Panc1 (cell line): Measurements from ENCODE around the gene POLR3B. TPM values are rescaled to one million over a fixed set of nuclear protein-coding genes. Genes with fewer than 3 reads are reported as not detected.

Experiments used
- ATAC-seq: fragments of 200-7000 bp; cut with Tn5 transposase; 2 replicates; pipeline ENCODE4 v1.9.1; 2020; ENCODE audit warnings: mild to moderate bottlenecking, moderate library complexity
- BruUV-seq: library from RNA; stranded (reverse); fragments of 400-500 nt; replicated peaks from 2 replicates; lab custom pipeline; 2021; lab: Mats Ljungman, UMichigan
- CTCF ChIA-PET: fragments of 300-600 bp; sonication (Branson Sonifier 250); formaldehyde crosslinking; loops from one replicate; lab custom pipeline; 2022; ENCODE audit warnings: antibody characterized with exemption; lab: Charles Lee
- POLR2A ChIA-PET: fragments of 300-600 bp; sonication (Branson Sonifier 250); formaldehyde crosslinking; loops from one replicate; lab custom pipeline; 2022; ENCODE audit warnings: antibody characterized with exemption; lab: Charles Lee
- DNase-seq: peaks from one replicate; pipeline ENCODE4 v3.0.0-alpha.2; 2010; ENCODE audit warnings: low read depth, low spot score
- H3K27ac ChIP-seq: 2 replicates; pipeline ENCODE4 v1.5.1; 2011; ENCODE audit warnings: mild to moderate bottlenecking, low read length, inconsistent platforms
- H3K27me3 ChIP-seq: fragments of 200-500 bp; sonication (Bioruptor generic); 2 replicates; pipeline ENCODE4 v1.6.0; 2014; ENCODE audit warnings: low read length, inconsistent platforms; ENCODE audit not compliant: control insufficient read depth, insufficient read depth
- H3K36me3 ChIP-seq: fragments of 200-500 bp; sonication (Bioruptor generic); 2 replicates; pipeline ENCODE4 v1.5.1; 2014; ENCODE audit warnings: inconsistent platforms, mild to moderate bottlenecking, low read length, moderate library complexity; ENCODE audit not compliant: control insufficient read depth, insufficient read depth
- H3K4me1 ChIP-seq: 2 replicates; pipeline ENCODE4 v1.5.1; 2011; ENCODE audit warnings: inconsistent platforms, mild to moderate bottlenecking, low read length, moderate library complexity; ENCODE audit not compliant: control insufficient read depth, insufficient read depth
- H3K4me3 ChIP-seq, 2 experiments: 2 replicates each; pipeline ENCODE4 v1.5.1; 2011 to 2012; ENCODE audit warnings: low read depth in 2 of 2, low read length in 2 of 2, mild to moderate bottlenecking in 2 of 2, inconsistent platforms in 1 of 2, moderate library complexity in 1 of 2
- H3K9me3 ChIP-seq: fragments of 200-500 bp; sonication (Bioruptor generic); 2 replicates; pipeline ENCODE4 v1.5.1; 2014; ENCODE audit warnings: low read depth, mild to moderate bottlenecking, inconsistent platforms, low read length, moderate library complexity; ENCODE audit not compliant: control insufficient read depth, insufficient read depth
- POLR2AphosphoS5 ChIP-seq: IDR thresholded peaks from 2 replicates; pipeline ENCODE4 v1.6.1; 2012; ENCODE audit warnings: mild to moderate bottlenecking, low read depth, low read length, moderate library complexity
- SIN3A ChIP-seq: IDR thresholded peaks from 2 replicates; pipeline ENCODE4 v1.6.1; 2012; ENCODE audit warnings: low read depth, mild to moderate bottlenecking, low read length, moderate library complexity, borderline replicate concordance; ENCODE audit not compliant: insufficient read depth
- TCF7L2 ChIP-seq: IDR thresholded peaks from 2 replicates; pipeline ENCODE4 v1.6.1; 2011; ENCODE audit warnings: mild to moderate bottlenecking, low read depth, low read length, inconsistent platforms
- in situ Hi-C: cut with HindIII; loops from 2 replicates; pipeline ENCODE4 v1.10.0; 2016; ENCODE audit warnings: low sequenced_read_pairs, low pct_unique_long_range_greater_than_20kb
- intact Hi-C: fragments of 100-400 bp; cut with micrococcal nuclease; formaldehyde crosslinking; loops from one replicate; pipeline ENCODE4 v1.10.0; 2022; ENCODE audit not compliant: unreplicated experiment
- total RNA-seq: library from RNA; stranded (reverse); gene quantifications from one replicate; pipeline ENCODE4 v1.2.1, GENCODE V29; 2021; ENCODE audit not compliant: unreplicated experiment
- TF ChIP-seq, protein P1 (sequence below), 2 experiments: IDR thresholded peaks; 2 replicates each; pipeline ENCODE4 v1.6.1; 2011 to 2012; ENCODE audit warnings: low read depth in 2 of 2, control low read depth in 1 of 2, low read length in 1 of 2, mild to moderate bottlenecking in 1 of 2, moderate library complexity in 1 of 2; ENCODE audit not compliant: insufficient read depth in 1 of 2
- TF ChIP-seq, protein P2 (sequence below): fragments of 450-650 bp; IDR thresholded peaks from 2 replicates; pipeline ENCODE4 v1.5.1; 2017; ENCODE audit warnings: mild to moderate bottlenecking

POLR3B gene
- total RNA-seq, 1 experiment from 2014 or later, result 8.2 TPM

GRCh38 chr12:106445053-106445452, 87.5 kb downstream of the POLR3B start:
- in situ Hi-C loops, result no loop called here

DNA sequence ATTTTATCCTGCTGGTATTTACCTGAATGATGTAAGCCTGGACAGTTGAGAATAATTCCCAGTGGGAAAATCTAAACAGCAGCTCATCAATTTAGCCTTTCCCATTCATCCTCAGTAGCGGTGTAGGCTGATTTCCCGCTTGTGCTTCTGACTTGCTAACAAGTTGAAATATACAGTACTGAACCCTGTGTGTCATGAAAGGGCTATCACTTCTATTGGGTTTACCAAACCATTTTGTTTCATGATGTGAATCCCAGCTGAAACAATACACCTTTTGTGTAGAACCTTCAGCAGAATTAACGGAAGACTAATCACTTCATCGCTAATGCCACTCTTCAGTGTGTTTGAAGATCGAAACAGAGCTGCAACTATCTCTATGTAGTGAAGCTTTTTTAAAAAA, 88.4 kb downstream of the POLR3B start:
- DNase-seq (no peak), ATAC-seq (no peak)
- TF ChIP-seq, protein P1, sequence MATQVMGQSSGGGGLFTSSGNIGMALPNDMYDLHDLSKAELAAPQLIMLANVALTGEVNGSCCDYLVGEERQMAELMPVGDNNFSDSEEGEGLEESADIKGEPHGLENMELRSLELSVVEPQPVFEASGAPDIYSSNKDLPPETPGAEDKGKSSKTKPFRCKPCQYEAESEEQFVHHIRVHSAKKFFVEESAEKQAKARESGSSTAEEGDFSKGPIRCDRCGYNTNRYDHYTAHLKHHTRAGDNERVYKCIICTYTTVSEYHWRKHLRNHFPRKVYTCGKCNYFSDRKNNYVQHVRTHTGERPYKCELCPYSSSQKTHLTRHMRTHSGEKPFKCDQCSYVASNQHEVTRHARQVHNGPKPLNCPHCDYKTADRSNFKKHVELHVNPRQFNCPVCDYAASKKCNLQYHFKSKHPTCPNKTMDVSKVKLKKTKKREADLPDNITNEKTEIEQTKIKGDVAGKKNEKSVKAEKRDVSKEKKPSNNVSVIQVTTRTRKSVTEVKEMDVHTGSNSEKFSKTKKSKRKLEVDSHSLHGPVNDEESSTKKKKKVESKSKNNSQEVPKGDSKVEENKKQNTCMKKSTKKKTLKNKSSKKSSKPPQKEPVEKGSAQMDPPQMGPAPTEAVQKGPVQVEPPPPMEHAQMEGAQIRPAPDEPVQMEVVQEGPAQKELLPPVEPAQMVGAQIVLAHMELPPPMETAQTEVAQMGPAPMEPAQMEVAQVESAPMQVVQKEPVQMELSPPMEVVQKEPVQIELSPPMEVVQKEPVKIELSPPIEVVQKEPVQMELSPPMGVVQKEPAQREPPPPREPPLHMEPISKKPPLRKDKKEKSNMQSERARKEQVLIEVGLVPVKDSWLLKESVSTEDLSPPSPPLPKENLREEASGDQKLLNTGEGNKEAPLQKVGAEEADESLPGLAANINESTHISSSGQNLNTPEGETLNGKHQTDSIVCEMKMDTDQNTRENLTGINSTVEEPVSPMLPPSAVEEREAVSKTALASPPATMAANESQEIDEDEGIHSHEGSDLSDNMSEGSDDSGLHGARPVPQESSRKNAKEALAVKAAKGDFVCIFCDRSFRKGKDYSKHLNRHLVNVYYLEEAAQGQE (IDR thresholded peaks at IDR 0.05; ENCODE audit: insufficient read depth in 1 of 2, low read depth in 2 of 2, low read length in 1 of 2), result no peak
- TF ChIP-seq POLR2AphosphoS5, result no peak
- POLR2A ChIA-PET, result no interaction called here
- no peaks in the 10 kb centered on the region for H3K4me1 ChIP-seq
- H3K36me3 ChIP-seq, result no peaks in the 10 kb centered on the region
- in situ Hi-C loops, result no loop called here
- intact Hi-C loops, result no loop called here
- CTCF ChIA-PET, result no interaction called here
- no TSS peak for BruUV-seq
- H3K4me3 ChIP-seq, result no peak overlapping the region
- H3K27ac ChIP-seq, result no peak overlapping the region
- no peaks in the 10 kb centered on the region for H3K27me3 ChIP-seq
- no peaks in the 10 kb centered on the region for H3K9me3 ChIP-seq

More at GRCh38 chr12:106445053-106445452, 87.5 kb downstream of the POLR3B start:
- Histone ChIP-seq H3K4me1 (no peaks in the 10 kb centered on the region), H3K27ac (no peak overlapping the region), H3K4me3 (no peak overlapping the region), H3K27me3 (no peaks in the 10 kb centered on the region), H3K36me3 (no peaks in the 10 kb centered on the region), H3K9me3 (no peaks in the 10 kb centered on the region)
- no peak for ATAC-seq
- ChIA-PET CTCF (no interaction called here), POLR2A (no interaction called here)
- TF ChIP-seq POLR2AphosphoS5, result no peak
- no peak for TF ChIP-seq TCF7L2
- TF ChIP-seq, protein P2, sequence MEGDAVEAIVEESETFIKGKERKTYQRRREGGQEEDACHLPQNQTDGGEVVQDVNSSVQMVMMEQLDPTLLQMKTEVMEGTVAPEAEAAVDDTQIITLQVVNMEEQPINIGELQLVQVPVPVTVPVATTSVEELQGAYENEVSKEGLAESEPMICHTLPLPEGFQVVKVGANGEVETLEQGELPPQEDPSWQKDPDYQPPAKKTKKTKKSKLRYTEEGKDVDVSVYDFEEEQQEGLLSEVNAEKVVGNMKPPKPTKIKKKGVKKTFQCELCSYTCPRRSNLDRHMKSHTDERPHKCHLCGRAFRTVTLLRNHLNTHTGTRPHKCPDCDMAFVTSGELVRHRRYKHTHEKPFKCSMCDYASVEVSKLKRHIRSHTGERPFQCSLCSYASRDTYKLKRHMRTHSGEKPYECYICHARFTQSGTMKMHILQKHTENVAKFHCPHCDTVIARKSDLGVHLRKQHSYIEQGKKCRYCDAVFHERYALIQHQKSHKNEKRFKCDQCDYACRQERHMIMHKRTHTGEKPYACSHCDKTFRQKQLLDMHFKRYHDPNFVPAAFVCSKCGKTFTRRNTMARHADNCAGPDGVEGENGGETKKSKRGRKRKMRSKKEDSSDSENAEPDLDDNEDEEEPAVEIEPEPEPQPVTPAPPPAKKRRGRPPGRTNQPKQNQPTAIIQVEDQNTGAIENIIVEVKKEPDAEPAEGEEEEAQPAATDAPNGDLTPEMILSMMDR, result no peak
- TF ChIP-seq SIN3A, result no peak
- TF ChIP-seq, protein P1 (IDR thresholded peaks at IDR 0.05; ENCODE audit: insufficient read depth in 1 of 2, low read depth in 2 of 2, low read length in 1 of 2), result no peak
- no TSS peak for BruUV-seq
- intact Hi-C loops, result no loop called here
- DNase-seq, result no peak
